ENCODE measurements around the gene ACTN4.

DNA sequence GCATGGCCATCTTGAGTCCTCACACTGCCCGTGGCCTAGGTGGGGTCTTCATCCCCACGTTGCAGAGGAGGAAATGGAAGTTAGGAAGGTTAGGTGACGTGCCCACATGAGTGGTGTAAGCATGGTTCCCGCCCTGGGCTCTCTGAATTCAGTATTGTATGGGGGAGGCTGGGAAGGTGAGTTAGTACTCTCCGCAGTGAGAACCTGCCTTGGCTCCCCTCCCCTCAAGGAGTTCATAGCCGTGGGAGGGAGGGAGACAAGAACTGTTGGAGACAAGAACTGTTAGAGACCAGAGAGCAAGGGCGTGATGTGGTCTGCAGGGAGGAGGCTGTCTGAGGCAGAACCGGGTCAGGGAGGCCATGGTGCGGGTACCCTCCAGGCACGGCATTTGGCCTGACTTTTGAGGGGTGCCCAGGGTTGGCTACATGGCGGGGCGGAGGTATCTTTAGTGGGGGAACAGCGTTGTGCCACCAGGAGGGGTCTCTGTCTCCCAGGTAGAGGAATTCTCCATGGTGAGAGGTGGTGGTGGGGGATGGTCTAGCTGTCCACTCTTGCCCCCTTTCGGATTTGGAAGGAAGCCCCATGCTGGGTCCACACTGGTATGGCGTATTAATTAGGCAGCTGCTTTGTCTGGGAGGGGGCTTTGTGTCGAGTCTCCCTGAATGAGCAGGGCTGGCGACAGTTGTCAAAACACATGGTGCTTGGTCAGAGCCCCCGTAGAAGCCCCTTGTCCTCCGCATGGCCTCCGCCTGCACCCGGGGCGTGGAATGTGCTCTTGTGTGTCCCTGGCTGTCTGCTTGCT, 51.0 kb downstream of the ACTN4 start:
- TF ChIP-seq POLR2AphosphoS5 (IDR thresholded peaks at IDR 0.05; ENCODE audit: borderline replicate concordance, low read depth, low read length) (no peak), EZH2 (IDR thresholded peaks at IDR 0.05) (no peak)

Data from SK-N-MC (cell line).